HepG2 (cell line): ENCODE results near the gene GALR1. TPM values are rescaled to one million over a fixed set of nuclear protein-coding genes. Genes with fewer than 3 reads are reported as not detected.

ENCODE experiments used
- ATAC-seq: fragments of 200-7000 bp; cut with Tn5 transposase; 3 replicates; pipeline ENCODE4 v1.9.1; 2020; ENCODE audit warnings: mild to moderate bottlenecking, moderate library complexity
- BruUV-seq: library from RNA; stranded (reverse); fragments of 400-500 nt; replicated peaks from 2 replicates; lab custom pipeline; 2021; lab: Mats Ljungman, UMichigan
- CTCF ChIA-PET: fragments of 300-600 bp; formaldehyde crosslinking; extraction: SDS; loops from one replicate; lab custom pipeline; 2021; ENCODE audit warnings: low total read pairs, inconsistent platforms, low intra/inter-chr PET ratio; lab: Yijun Ruan, JAX
- POLR2A ChIA-PET: fragments of 350-600 bp; sonication (Branson Sonifier 250); formaldehyde crosslinking; loops from one replicate; lab custom pipeline; 2020; ENCODE audit warnings: antibody characterized with exemption, inconsistent platforms; lab: Yijun Ruan, JAX
- DNase-seq: peaks from one replicate; pipeline ENCODE4 v3.0.0-alpha.2; 2015; ENCODE audit warnings: low spot score
- FAIRE-seq: peaks from 3 replicates; lab custom pipeline; 2011; peaks lifted over from hg19 to GRCh38; lab: Jason Lieb, UNC
- H2AFZ ChIP-seq: one replicate; pipeline ENCODE4 v1.6.1; 2011; ENCODE audit warnings: low read length, inconsistent platforms
- H3K27ac ChIP-seq: fragments of 300-600 bp; 3 replicates; pipeline ENCODE4 v1.8.0; 2011; ENCODE audit warnings: mixed run types, mild to moderate bottlenecking, mixed read lengths, low read length, inconsistent platforms; ENCODE audit not compliant: insufficient read depth; ENCODE audit errors: extremely low read length
- H3K27me3 ChIP-seq, 2 experiments: fragments of 200-600 bp in 1 of 2; 2 replicates in 1 of 2; 3 replicates in 1 of 2; pipeline versions ENCODE4 v1.6.0 to v1.8.0; 2011; ENCODE audit warnings: low read length in 2 of 2, mild to moderate bottlenecking in 2 of 2, moderate library complexity in 2 of 2, inconsistent platforms in 1 of 2; ENCODE audit not compliant: insufficient read depth in 2 of 2, control insufficient read depth in 1 of 2
- H3K36me3 ChIP-seq, 2 experiments: fragments of 200-600 bp in 1 of 2; replicated peaks in 1 of 2; 2 replicates in 1 of 2; 3 replicates in 1 of 2; pipeline versions ENCODE4 v1.5.1 to v1.8.0; 2011; ENCODE audit warnings: low read length in 2 of 2, inconsistent platforms in 1 of 2; ENCODE audit not compliant: insufficient read depth in 2 of 2, control insufficient read depth in 1 of 2
- H3K4me1 ChIP-seq: 2 replicates; pipeline ENCODE4 v1.5.1; 2012; ENCODE audit warnings: low read length, inconsistent platforms; ENCODE audit not compliant: insufficient read depth
- H3K4me2 ChIP-seq: 2 replicates; pipeline ENCODE4 v1.6.0; 2011; ENCODE audit warnings: low read depth, low read length, inconsistent platforms
- H3K4me3 ChIP-seq, 3 experiments: fragments of 200-600 bp in 1 of 3; sonication (generic), shearing (Covaris generic) in 1 of 3; replicated peaks in 1 of 3; 2 replicates each; pipeline ENCODE4 v1.5.1; 2011 to 2016; ENCODE audit warnings: low read length in 3 of 3, inconsistent platforms in 2 of 3, low read depth in 2 of 3, mild to moderate bottlenecking in 2 of 3, control low read depth in 1 of 3, mixed read lengths in 1 of 3; ENCODE audit not compliant: insufficient read depth in 1 of 3
- H3K79me2 ChIP-seq: one replicate; pipeline ENCODE4 v1.6.1; 2011; ENCODE audit warnings: low read length, inconsistent platforms; ENCODE audit not compliant: insufficient read depth
- H3K9ac ChIP-seq: 2 replicates; pipeline ENCODE4 v1.6.0; 2011; ENCODE audit warnings: mild to moderate bottlenecking, low read depth, low read length, inconsistent platforms; ENCODE audit not compliant: insufficient read depth
- H3K9me3 ChIP-seq: 2 replicates; pipeline ENCODE4 v1.5.1; 2012; ENCODE audit warnings: mild to moderate bottlenecking, low read length
- H4K20me1 ChIP-seq: 2 replicates; pipeline ENCODE4 v1.6.0; 2011; ENCODE audit warnings: inconsistent platforms, mild to moderate bottlenecking, low read length, moderate library complexity; ENCODE audit not compliant: insufficient read depth
- AGO1 ChIP-seq: fragments of 200-400 bp; formaldehyde crosslinking; IDR thresholded peaks from 2 replicates; pipeline ENCODE4 v1.6.1; 2017; ENCODE audit warnings: mild to moderate bottlenecking, low read depth, low read length, moderate library complexity; ENCODE audit not compliant: poor library complexity, severe bottlenecking
- CBX1 ChIP-seq: IDR thresholded peaks from one replicate; pipeline ENCODE4 v1.6.1; 2016; ENCODE audit warnings: antibody characterized with exemption, low read depth
- GZF1 ChIP-seq: sonication (generic); formaldehyde crosslinking; IDR thresholded peaks from 2 replicates; pipeline ENCODE4 v1.5.1; 2020; ENCODE audit warnings: mild to moderate bottlenecking, missing genetic modification reagents
- TRIM24 ChIP-seq: sonication (generic); formaldehyde crosslinking; IDR thresholded peaks from 2 replicates; pipeline ENCODE4 v1.8.0; 2022; ENCODE audit warnings: mild to moderate bottlenecking, missing genetic modification reagents
- ZNF160 ChIP-seq: sonication (generic); formaldehyde crosslinking; IDR thresholded peaks from 2 replicates; pipeline ENCODE4 v1.8.0; 2022; ENCODE audit warnings: mild to moderate bottlenecking, inconsistent platforms, missing genetic modification reagents
- ZNF207 ChIP-seq: fragments of 450-650 bp; IDR thresholded peaks from 2 replicates; pipeline ENCODE4 v1.6.1; 2016; ENCODE audit warnings: antibody characterized with exemption, borderline replicate concordance
- ZNF530 ChIP-seq: sonication (generic); formaldehyde crosslinking; IDR thresholded peaks from 2 replicates; pipeline ENCODE4 v1.5.0; 2020; ENCODE audit warnings: low read depth, mild to moderate bottlenecking, missing genetic modification reagents
- WGBS: methylation state at CpG from one replicate; pipeline ENCODE4 v1.1.6; 2017; ENCODE audit warnings: low lambda C conversion rate; 5-methylcytosine and 5-hydroxymethylcytosine counted together
- in situ Hi-C: cut with HindIII; loops from 2 replicates; pipeline ENCODE4 v1.10.0; 2017; ENCODE audit warnings: low pct_unique_long_range_greater_than_20kb; ENCODE audit not compliant: extremely low pct_ligation_motif_present
- intact Hi-C: fragments of 100-400 bp; cut with micrococcal nuclease; formaldehyde crosslinking; loops from one replicate; pipeline ENCODE4 v1.10.0; 2022; ENCODE audit not compliant: unreplicated experiment
- polyA plus RNA-seq, 8 experiments: library from polyadenylated mRNA; depleted of rRNA in 3 of 8; stranded (reverse) in 7 of 8; unstranded in 1 of 8; fragments of >200 nt; fragmentation: Illumina TruSeq in 4 of 8; extraction: Trizol in 4 of 8; gene quantifications; 2 replicates each; pipeline versions ENCODE4 v1.2.1 to v1.2.3, GENCODE V29; 2011 to 2016; ENCODE audit warnings: low read depth in 4 of 8, missing spikeins in 1 of 8, mixed read lengths in 1 of 8; ENCODE audit not compliant: insufficient read depth in 1 of 8
- total RNA-seq, 5 experiments: library from RNA; depleted of rRNA; stranded (reverse); fragments of >200 nt; fragmentation: Illumina TruSeq; extraction: Trizol; gene quantifications; 2 replicates each; pipeline ENCODE4 v1.2.3, GENCODE V29; 2016; ENCODE audit warnings: low read depth in 1 of 5
- TF ChIP-seq, protein P1 (sequence below): IDR thresholded peaks from 2 replicates; pipeline ENCODE4 v1.6.1; 2016; ENCODE audit warnings: mild to moderate bottlenecking, missing biosample characterization, missing genetic modification reagents

GALR1 gene
- total and polyA plus RNA-seq, 2 of the 13 experiments (the other 11 are each of a cell fraction or from before 2014, with no cell fraction given): not detected

DNA sequence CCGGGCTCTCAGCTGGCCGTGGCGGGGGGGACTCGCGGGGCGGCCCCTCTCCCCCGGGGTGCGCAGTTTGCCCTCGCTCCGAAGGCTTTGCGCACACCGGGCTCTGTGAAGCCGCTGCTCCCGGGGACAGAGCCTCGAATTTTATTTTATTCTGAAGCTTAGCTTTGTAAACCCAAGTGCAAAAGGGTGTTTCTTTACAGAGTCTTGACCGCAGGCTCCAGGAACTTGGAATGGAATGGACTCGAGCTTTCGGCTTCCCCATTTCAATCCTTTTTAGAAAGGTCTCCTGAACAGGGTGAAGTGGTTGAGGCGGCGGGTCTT, 2.0 kb downstream of the GALR1 start (continued):
- TF ChIP-seq, protein P1, sequence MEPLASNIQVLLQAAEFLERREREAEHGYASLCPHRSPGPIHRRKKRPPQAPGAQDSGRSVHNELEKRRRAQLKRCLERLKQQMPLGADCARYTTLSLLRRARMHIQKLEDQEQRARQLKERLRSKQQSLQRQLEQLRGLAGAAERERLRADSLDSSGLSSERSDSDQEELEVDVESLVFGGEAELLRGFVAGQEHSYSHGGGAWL: no peak
- TF ChIP-seq TRIM24 (CRISPR knock-in tag) (no peak), ZNF160 (CRISPR knock-in tag) (no peak), ZNF207 (no peak), CBX1 (no peak), AGO1 (no peak)

DNA sequence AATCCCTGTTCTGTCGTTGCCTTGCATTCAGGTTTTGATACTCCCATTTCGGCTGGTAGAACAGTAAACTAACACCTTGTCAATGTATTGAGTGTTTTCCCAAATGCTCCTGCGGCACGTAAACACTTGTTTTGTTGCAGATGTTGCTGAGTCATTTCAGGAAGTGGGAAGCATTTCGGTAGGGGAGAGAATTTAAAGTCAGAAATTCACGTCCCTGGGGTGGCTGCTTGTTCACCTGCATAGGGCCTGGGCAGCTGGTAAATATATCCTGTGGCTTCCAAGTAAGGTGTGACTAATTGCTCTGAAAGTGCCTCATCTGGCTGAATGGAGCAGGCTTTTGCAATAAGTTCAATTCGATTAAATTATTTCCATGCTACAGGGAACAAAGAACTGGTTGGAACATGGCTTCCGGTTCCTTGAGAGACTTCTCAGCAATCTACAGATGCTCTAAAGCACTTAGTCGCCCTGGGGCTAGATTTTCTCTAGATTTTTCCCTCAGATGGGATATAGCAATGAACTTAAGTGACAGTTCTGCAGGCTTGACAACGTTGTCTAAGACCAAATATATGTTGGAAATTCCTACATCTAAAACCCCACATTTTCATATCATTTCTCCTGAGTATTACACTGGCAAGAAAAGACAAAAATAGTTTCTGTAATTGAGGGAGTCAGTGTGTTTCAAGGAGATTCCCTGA, 5.2 kb downstream of the GALR1 start:
- ChIA-PET POLR2A (no interaction called here), CTCF (no interaction called here)
- Histone ChIP-seq H3K27ac (no peak overlapping the region), H2AFZ (no peak overlapping the region), H3K79me2 (no peaks in the 10 kb centered on the region), H4K20me1 (no peaks in the 10 kb centered on the region), H3K27me3 (peaks cover 1 to 24% of the 10 kb centered on the region in 2 experiments; a peak in 3 of 5 replicates), H3K4me1 (no peaks in the 10 kb centered on the region), H3K9ac (no peak overlapping the region), H3K4me2 (no peak overlapping the region), H3K36me3 (no peaks in the 10 kb centered on the region), H3K9me3 (peaks cover 12% of the 10 kb centered on the region), H3K4me3 (no peak overlapping the region)
- no TSS peak for BruUV-seq
- in situ Hi-C loops: no loop called here
- WGBS: 0% methylated on average over 10 of the region's 10 CpGs
- ATAC-seq (no peak), FAIRE-seq (no peak), DNase-seq (no peak)
- no peak for TF ChIP-seq GZF1 (CRISPR knock-in tag)
- TF ChIP-seq ZNF530: no peak
- intact Hi-C loops: loop anchor here (1.0 kb wide), 1 partner anchor 19 kb away; no protein-coding TSS in a partner anchor
